ENCODE measurements around the gene SYNJ2.

SYNJ2 gene

GRCh38 chr6:158059108-158059507 lies 77.4 kb downstream of the SYNJ2 start:
- no peak for DNase-seq (ENCODE audit: insufficient read length, low spot score)
- no peak for FAIRE-seq
- no peak for TF ChIP-seq POLR2AphosphoS5 (IDR thresholded peaks at IDR 0.05; ENCODE audit: low read depth, low read length)
- no peak for TF ChIP-seq POLR2A (IDR thresholded peaks at IDR 0.05; ENCODE audit: low read depth, low read length)
- no peak for TF ChIP-seq POU2F2 (IDR thresholded peaks at IDR 0.05; ENCODE audit: low read depth, low read length)
- no peak for TF ChIP-seq PAX5 (IDR thresholded peaks at IDR 0.05; ENCODE audit: insufficient read depth, low read length, severe bottlenecking)
- TF ChIP-seq SPI1 (IDR thresholded peaks at IDR 0.05; ENCODE audit: low read depth, low read length): no peak
- TF ChIP-seq TAF1 (IDR thresholded peaks at IDR 0.05; ENCODE audit: low read depth, low read length): no peak

GRCh38 chr6:158060455-158061360 lies 79.0 kb downstream of the SYNJ2 start:
- no peak for DNase-seq (ENCODE audit: insufficient read length, low spot score)
- no peak for TF ChIP-seq POLR2AphosphoS5 (IDR thresholded peaks at IDR 0.05; ENCODE audit: low read depth, low read length)
- no peak for TF ChIP-seq TAF1 (IDR thresholded peaks at IDR 0.05; ENCODE audit: low read depth, low read length)
- TF ChIP-seq POU2F2 (IDR thresholded peaks at IDR 0.05; ENCODE audit: low read depth, low read length): no peak
- TF ChIP-seq PAX5 (IDR thresholded peaks at IDR 0.05; ENCODE audit: insufficient read depth, low read length, severe bottlenecking): no peak
- TF ChIP-seq SPI1 (IDR thresholded peaks at IDR 0.05; ENCODE audit: low read depth, low read length): no peak
- no peak for TF ChIP-seq POLR2A (IDR thresholded peaks at IDR 0.05; ENCODE audit: low read depth, low read length)
- no peak for FAIRE-seq

GRCh38 chr6:158061361-158061708 lies 79.7 kb downstream of the SYNJ2 start:
- no peak for TF ChIP-seq SPI1 (IDR thresholded peaks at IDR 0.05; ENCODE audit: low read depth, low read length)
- no peak for TF ChIP-seq POLR2AphosphoS5 (IDR thresholded peaks at IDR 0.05; ENCODE audit: low read depth, low read length)
- TF ChIP-seq POLR2A (IDR thresholded peaks at IDR 0.05; ENCODE audit: low read depth, low read length): no peak
- no peak for TF ChIP-seq TAF1 (IDR thresholded peaks at IDR 0.05; ENCODE audit: low read depth, low read length)
- TF ChIP-seq POU2F2 (IDR thresholded peaks at IDR 0.05; ENCODE audit: low read depth, low read length): no peak
- DNase-seq (ENCODE audit: insufficient read length, low spot score) (no peak), FAIRE-seq (no peak)

GRCh38 chr6:158061709-158062461 lies 80.2 kb downstream of the SYNJ2 start:
- FAIRE-seq (no peak), DNase-seq (ENCODE audit: insufficient read length, low spot score) (no peak)
- no peak for TF ChIP-seq POLR2A (IDR thresholded peaks at IDR 0.05; ENCODE audit: low read depth, low read length)

GRCh38 chr6:158063736-158064135 lies 82.1 kb downstream of the SYNJ2 start:
- DNase-seq (ENCODE audit: insufficient read length, low spot score) (no peak), FAIRE-seq (no peak)
- no peak for TF ChIP-seq POU2F2 (IDR thresholded peaks at IDR 0.05; ENCODE audit: low read depth, low read length)
- TF ChIP-seq PAX5 (IDR thresholded peaks at IDR 0.05; ENCODE audit: insufficient read depth, low read length, severe bottlenecking): no peak
- TF ChIP-seq POLR2A (IDR thresholded peaks at IDR 0.05; ENCODE audit: low read depth, low read length): no peak
- TF ChIP-seq TAF1 (IDR thresholded peaks at IDR 0.05; ENCODE audit: low read depth, low read length): no peak
- no peak for TF ChIP-seq POLR2AphosphoS5 (IDR thresholded peaks at IDR 0.05; ENCODE audit: low read depth, low read length)
- no peak for TF ChIP-seq SPI1 (IDR thresholded peaks at IDR 0.05; ENCODE audit: low read depth, low read length)

GRCh38 chr6:158064725-158065251 lies 83.1 kb downstream of the SYNJ2 start:
- no peak for TF ChIP-seq POLR2AphosphoS5 (IDR thresholded peaks at IDR 0.05; ENCODE audit: low read depth, low read length)
- TF ChIP-seq SPI1 (IDR thresholded peaks at IDR 0.05; ENCODE audit: low read depth, low read length): no peak
- TF ChIP-seq POLR2A (IDR thresholded peaks at IDR 0.05; ENCODE audit: low read depth, low read length): no peak
- no peak for TF ChIP-seq PAX5 (IDR thresholded peaks at IDR 0.05; ENCODE audit: insufficient read depth, low read length, severe bottlenecking)
- no peak for TF ChIP-seq POU2F2 (IDR thresholded peaks at IDR 0.05; ENCODE audit: low read depth, low read length)
- no peak for TF ChIP-seq TAF1 (IDR thresholded peaks at IDR 0.05; ENCODE audit: low read depth, low read length)
- no peak for FAIRE-seq
- DNase-seq (ENCODE audit: insufficient read length, low spot score): no peak

- TF ChIP-seq SPI1 (IDR thresholded peaks at IDR 0.05; ENCODE audit: low read depth, low read length): no peak
- FAIRE-seq: no peak
- DNase-seq (ENCODE audit: insufficient read length, low spot score): no peak
These were observed 84.6 kb downstream of the SYNJ2 start for GRCh38 chr6:158066136-158066781.

GRCh38 chr6:158067436-158068015 lies 85.9 kb downstream of the SYNJ2 start:
- DNase-seq (ENCODE audit: insufficient read length, low spot score): no peak
- TF ChIP-seq POLR2AphosphoS5 (IDR thresholded peaks at IDR 0.05; ENCODE audit: low read depth, low read length) (no peak), SPI1 (IDR thresholded peaks at IDR 0.05; ENCODE audit: low read depth, low read length) (no peak), POLR2A (IDR thresholded peaks at IDR 0.05; ENCODE audit: low read depth, low read length) (no peak), POU2F2 (IDR thresholded peaks at IDR 0.05; ENCODE audit: low read depth, low read length) (no peak), PAX5 (IDR thresholded peaks at IDR 0.05; ENCODE audit: insufficient read depth, low read length, severe bottlenecking) (no peak), TAF1 (IDR thresholded peaks at IDR 0.05; ENCODE audit: low read depth, low read length) (no peak)
- no peak for FAIRE-seq

Data from GM12891 (cell line).